ENCODE results near the gene IDH3G.

The IDH3G gene

DNA sequence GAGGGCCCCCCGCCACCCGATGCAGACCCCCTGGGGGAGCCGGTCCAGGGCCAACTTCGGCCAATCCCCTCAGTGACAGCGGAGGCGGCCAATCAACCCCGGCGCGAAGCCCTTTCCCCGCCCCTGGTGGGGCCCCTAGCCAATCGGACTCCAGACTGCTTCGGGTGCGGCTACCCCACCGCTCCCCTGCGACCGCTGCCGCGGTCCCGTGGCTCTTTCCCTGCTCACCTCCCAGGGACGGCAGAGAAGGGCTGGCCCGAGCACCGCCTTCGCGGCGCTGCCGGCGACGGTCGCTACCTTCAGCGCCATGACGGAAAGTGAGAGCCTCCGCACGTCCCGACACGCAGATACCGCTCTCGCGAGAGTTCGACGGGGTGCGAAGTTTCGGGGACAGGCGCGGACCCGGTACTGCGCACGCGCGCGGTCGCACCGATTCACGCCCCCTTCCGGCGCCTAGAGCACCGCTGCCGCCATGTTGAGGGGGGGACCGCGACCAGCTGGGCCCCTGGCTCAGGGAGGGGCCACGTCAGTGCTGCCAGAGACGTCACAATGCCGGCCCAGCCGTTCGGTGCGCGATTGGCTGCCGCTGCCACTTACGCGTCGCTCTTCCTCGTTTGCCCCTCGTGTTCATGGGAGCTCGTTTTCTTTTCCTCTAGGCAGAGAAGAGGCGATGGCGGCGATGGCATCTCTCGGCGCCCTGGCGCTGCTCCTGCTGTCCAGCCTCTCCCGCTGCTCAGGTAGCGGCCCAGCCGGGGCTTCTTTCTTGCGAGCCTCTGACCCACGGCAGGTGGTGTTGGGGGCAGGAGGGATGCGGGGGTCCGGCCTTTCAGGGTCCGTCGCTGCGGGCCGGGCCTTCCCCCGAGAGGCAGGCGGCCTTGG is at the start of gene IDH3G, which contains the start of gene SSR4:
Gene IDH3G (minus strand): TSS at position 358 of the 879 bp plus-strand sequence. CDS start 49 bp downstream, at position 309.
Gene SSR4 (plus strand): TSS at position 651 of the 879 bp plus-strand sequence. CDS start 20 bp downstream, at position 671.
- H2AFZ ChIP-seq (ENCODE audit: low read depth, low read length), result no peak within 1 kb of the TSS
- peaks cover 11% of the 10 kb centered on the region for H3K36me3 ChIP-seq (ENCODE audit: insufficient read depth, low read length)
- peak within 1 kb of the TSS; percentile 75 for H3K4me3 ChIP-seq (ENCODE audit: low read length)
- no peaks in the 10 kb centered on the region for H3K9me3 ChIP-seq (ENCODE audit: low read length)
- H3K4me1 ChIP-seq (ENCODE audit: insufficient read depth, low read length), result peaks cover 17% of the 10 kb centered on the region
- peaks cover 3% of the 10 kb centered on the region for H3K27me3 ChIP-seq (ENCODE audit: insufficient read depth, low read length)

DNA sequence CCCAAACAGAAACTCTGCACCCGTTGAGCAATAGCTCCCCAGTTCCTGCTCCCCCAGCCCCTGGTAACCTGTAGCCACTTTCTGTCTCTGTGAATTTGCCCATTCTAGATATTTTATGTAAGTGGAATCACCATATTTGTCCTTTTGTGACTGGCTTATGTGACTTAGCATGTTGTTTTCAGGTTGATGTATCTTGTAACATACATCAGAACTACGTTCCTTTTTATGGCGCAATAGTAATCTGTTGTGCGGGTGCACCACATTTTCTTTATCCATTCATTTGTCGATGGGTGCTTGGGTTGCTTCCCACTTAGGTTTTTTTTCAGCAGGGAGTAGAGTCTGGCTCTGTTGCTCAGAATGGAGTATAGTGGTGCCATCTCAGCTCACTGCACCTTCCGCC is 42.7 kb upstream of the IDH3G start:
- Histone ChIP-seq H3K27me3 (ENCODE audit: insufficient read depth, low read length) (peaks cover 2% of the 10 kb centered on the region), H3K9me3 (ENCODE audit: low read length) (no peaks in the 10 kb centered on the region), H3K4me3 (ENCODE audit: low read length) (no peak overlapping the region), H3K4me1 (ENCODE audit: insufficient read depth, low read length) (no peaks in the 10 kb centered on the region), H3K36me3 (ENCODE audit: insufficient read depth, low read length) (no peaks in the 10 kb centered on the region), H2AFZ (ENCODE audit: low read depth, low read length) (no peak overlapping the region)

DNA sequence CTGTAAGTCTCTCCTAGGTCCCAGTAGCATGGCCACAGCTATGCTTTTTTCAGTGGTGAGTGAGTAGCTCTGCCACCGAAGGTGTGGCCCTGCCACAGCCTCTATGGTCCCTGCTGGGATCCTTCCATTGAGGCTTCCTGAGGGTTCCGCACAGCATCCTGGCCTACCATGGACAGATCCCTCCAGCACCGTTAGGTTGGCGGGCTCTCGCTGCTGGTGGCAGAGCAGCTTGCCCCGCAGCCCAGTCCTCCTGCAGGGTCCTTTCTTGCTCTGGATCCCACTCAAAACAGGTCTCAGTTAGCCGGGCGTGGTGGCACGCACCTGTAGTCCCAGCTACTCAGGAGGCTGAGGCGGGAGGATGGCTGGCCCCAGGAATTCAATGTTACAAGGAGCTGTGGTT is 38.6 kb upstream of the IDH3G start:
- Histone ChIP-seq H3K9me3 (ENCODE audit: low read length) (no peaks in the 10 kb centered on the region), H3K4me3 (ENCODE audit: low read length) (no peak overlapping the region), H3K27me3 (ENCODE audit: insufficient read depth, low read length) (peaks cover 4% of the 10 kb centered on the region), H3K4me1 (ENCODE audit: insufficient read depth, low read length) (peaks cover 9% of the 10 kb centered on the region), H3K36me3 (ENCODE audit: insufficient read depth, low read length) (no peaks in the 10 kb centered on the region), H2AFZ (ENCODE audit: low read depth, low read length) (no peak overlapping the region)

DNA sequence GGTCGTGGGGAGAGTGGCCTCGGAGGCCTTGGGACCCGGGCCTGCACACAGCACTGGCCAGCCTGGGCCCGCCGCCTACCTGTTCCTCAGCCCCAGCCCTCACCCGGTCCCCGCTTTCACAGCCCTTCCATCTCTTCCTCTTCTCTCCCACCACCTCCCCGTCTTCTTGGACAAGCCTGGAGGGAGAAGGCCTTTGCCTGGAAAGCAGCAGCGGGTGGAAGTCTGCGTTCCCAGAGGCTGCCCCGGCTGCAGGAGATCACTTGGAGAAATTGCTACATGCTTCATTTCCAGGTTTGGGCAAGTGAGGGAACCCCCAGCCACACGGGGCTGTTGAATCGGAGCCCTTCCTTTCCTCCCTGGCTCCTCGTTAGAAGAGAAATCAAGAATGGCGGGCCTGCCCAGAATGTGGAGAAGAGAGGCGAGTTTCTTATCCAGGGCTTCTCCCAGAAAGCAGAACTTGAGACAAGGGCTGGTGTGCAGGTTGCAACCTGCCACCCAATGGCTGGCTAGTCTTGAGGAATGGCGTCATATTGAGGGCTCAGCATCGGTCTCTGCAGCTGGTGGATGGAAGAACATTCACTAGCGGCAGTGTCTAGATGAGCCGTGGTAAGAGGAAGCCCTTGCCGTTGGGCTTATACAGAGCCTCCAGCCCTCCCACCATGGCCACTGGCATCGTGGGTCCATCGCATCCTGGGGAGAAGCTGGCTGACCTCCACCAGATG is 37.4 kb upstream of the IDH3G start:
- Histone ChIP-seq H3K27me3 (ENCODE audit: insufficient read depth, low read length) (peaks cover 6% of the 10 kb centered on the region), H2AFZ (ENCODE audit: low read depth, low read length) (no peak overlapping the region), H3K4me1 (ENCODE audit: insufficient read depth, low read length) (peaks cover 9% of the 10 kb centered on the region), H3K9me3 (ENCODE audit: low read length) (no peaks in the 10 kb centered on the region), H3K36me3 (ENCODE audit: insufficient read depth, low read length) (no peaks in the 10 kb centered on the region), H3K4me3 (ENCODE audit: low read length) (peak overlapping the region; percentile 49)

DNA sequence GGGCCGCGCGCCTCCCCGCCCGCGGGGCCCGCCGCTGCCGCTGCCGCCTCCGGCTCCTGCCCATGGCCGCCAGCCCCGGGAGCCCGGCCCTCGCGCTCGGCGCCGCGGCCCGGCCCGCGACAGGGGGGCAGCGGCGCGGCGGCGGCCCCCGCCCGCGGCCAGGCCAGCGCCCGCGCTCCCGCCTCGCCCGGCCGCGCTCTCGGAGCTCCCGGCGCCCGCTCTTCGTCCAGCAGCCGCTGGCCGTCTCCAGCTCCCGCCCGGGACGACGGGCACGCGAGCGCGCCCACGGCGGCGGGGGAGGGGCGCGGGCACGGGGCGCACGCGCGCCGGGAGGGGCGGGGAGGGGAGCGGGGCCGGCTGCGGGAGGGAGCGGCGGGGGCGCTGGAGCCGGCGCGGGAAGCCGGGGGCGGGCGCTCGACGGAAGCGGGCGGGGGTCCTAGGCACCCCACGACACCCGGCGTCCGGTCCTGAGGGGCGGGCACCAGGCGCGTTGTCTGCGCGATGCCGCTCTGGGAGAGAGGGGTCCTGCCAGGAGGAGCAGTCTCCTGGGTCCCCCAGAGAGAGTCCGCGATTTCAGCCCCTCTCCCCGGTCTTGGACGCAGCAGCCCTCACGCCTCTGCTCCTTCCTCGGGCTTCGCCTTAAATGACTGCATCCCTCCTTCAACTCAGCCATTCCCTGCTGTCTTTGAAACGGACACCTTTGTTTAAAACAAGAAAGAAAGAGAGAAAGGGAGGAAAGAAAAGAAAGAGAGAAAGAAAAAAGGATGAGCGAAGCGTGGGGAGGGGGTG is 36.7 kb upstream of the IDH3G start:
- Histone ChIP-seq H2AFZ (ENCODE audit: low read depth, low read length) (no peak overlapping the region), H3K27me3 (ENCODE audit: insufficient read depth, low read length) (peaks cover 6% of the 10 kb centered on the region), H3K4me1 (ENCODE audit: insufficient read depth, low read length) (peaks cover 9% of the 10 kb centered on the region), H3K9me3 (ENCODE audit: low read length) (no peaks in the 10 kb centered on the region), H3K4me3 (ENCODE audit: low read length) (peak overlapping the region; percentile 54), H3K36me3 (ENCODE audit: insufficient read depth, low read length) (no peaks in the 10 kb centered on the region)

DNA sequence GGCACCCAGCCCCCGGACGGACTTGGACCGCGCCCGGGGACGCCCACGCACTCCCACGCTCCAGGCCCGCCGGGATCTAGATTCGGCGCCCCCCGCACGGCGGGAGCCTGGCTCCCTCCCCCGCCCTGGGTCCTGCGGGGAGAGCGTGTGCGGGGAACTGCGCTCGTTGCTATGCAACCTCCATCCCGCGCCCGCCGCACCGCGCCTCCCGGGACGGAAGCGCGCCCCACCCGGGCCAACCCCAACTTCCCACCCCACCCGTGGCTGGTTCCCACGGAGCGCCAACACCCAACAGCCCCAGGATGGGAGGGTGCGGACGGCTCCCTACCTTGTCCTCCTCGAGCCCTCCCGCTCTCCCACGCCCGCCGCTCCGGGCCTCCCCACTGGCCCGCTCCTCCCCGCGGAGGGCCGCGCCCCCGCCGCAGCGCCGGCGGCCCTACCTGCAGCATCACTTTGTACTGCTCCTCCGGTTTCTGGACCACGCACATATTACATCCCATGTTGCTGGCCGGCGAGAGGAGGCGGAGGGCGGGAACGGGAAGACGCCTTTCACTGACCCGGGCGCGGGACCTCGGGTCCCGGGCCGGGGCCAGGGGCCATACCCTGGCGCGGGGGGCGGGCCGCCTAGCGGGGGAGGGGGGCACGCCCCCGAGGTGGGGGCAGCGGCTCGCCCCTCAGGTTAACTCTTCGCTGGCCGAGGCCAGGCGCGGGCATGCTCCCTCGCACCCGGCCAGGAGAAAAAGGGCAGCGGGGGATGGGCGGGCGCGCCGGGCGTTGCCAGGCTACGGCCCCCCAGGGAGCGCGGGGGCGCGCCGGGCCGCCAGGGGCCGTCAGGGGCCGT is 35.8 kb upstream of the IDH3G start, which contains the start of gene PDZD4:
Gene PDZD4 (minus strand): TSS at position 746 of the 841 bp plus-strand sequence. CDS start 246 bp downstream, at position 500.
- peaks cover 11% of the 10 kb centered on the region for H3K27me3 ChIP-seq (ENCODE audit: insufficient read depth, low read length)
- peaks cover 9% of the 10 kb centered on the region for H3K4me1 ChIP-seq (ENCODE audit: insufficient read depth, low read length)
- H3K4me3 ChIP-seq (ENCODE audit: low read length), result peak within 1 kb of the TSS; percentile 54
- no peaks in the 10 kb centered on the region for H3K9me3 ChIP-seq (ENCODE audit: low read length)
- H3K36me3 ChIP-seq (ENCODE audit: insufficient read depth, low read length), result no peaks in the 10 kb centered on the region
- H2AFZ ChIP-seq (ENCODE audit: low read depth, low read length), result no peak within 1 kb of the TSS

DNA sequence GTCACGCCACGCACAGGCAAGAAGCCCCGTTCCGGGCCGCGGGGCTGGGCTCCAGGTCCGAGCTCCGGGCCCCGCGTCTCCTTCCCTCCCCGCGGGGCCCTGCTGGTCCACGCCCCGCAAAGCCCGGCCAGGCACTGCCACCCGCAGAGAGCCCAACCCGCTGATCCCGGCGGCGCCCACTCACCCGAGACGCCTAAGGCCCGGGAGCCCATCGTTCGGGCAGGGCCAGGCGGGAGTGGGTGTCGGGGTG is 35.3 kb upstream of the IDH3G start:
- Histone ChIP-seq H2AFZ (ENCODE audit: low read depth, low read length) (no peak overlapping the region), H3K36me3 (ENCODE audit: insufficient read depth, low read length) (no peaks in the 10 kb centered on the region), H3K27me3 (ENCODE audit: insufficient read depth, low read length) (peaks cover 12% of the 10 kb centered on the region), H3K4me1 (ENCODE audit: insufficient read depth, low read length) (peaks cover 9% of the 10 kb centered on the region), H3K9me3 (ENCODE audit: low read length) (no peaks in the 10 kb centered on the region), H3K4me3 (ENCODE audit: low read length) (peak overlapping the region; percentile 54)

DNA sequence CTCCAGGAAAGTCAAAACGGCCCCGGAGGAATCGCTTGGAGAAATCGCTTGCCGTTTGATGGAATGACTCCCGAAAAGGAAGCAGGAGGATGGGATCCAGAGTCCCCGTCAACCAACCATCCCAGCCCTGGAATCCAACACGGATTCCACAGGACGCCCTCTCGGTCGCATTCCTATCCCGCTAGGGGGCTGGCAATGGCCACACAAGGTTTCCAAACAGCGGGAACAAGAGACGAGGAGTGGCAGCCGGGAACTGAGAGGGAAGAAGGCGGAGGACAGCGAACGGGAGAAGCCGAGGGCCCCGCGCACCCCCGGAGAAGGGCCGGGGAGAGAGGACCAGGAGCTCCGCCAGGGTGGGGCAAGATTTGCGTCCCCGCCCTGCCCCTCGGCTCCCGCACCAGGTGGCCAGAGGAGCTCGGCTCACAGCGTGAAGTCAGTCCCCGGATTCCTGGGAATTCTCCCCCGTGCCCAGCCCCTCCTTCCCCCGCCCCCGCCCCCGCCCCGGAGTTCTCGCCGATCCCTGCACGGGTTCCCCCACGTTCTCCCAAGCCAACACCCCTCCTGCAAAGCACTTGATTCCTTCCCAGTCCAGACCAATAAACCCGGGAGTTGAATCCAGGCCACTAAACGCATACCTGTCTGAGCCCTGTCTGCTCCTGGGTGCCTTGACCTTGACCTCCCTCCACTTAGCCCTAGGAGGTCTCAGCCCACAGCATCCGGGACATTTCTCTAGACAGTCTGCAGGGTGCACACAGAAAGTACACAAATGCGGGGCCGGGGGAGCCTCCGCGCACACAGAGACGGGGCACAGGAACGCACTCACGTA is 34.8 kb upstream of the IDH3G start:
- Histone ChIP-seq H3K4me1 (ENCODE audit: insufficient read depth, low read length) (peaks cover 9% of the 10 kb centered on the region), H2AFZ (ENCODE audit: low read depth, low read length) (no peak overlapping the region), H3K4me3 (ENCODE audit: low read length) (peak overlapping the region; percentile 54), H3K9me3 (ENCODE audit: low read length) (no peaks in the 10 kb centered on the region), H3K36me3 (ENCODE audit: insufficient read depth, low read length) (no peaks in the 10 kb centered on the region), H3K27me3 (ENCODE audit: insufficient read depth, low read length) (peaks cover 12% of the 10 kb centered on the region)

DNA sequence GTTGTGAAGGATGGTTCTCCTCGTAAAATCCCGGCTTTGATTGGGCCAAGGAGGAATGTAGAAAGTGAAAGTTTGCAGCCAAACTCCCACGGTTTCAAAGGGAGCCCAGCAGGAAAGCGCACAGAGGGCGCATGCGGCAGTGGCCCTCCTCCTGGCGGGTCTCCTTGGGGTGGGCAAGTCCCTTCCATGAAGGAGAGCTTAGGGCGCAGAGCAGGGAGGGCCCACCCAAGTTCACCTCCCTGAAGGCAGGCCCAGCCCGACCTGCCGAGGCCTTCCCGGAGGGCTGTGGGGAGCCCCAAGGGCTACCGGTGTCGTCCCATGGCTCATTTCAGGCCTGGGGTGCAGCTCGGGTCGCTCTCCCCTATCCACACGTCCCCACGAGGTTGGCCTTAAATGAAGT is 34.1 kb upstream of the IDH3G start:
- Histone ChIP-seq H3K36me3 (ENCODE audit: insufficient read depth, low read length) (no peaks in the 10 kb centered on the region), H2AFZ (ENCODE audit: low read depth, low read length) (no peak overlapping the region), H3K4me1 (ENCODE audit: insufficient read depth, low read length) (peaks cover 9% of the 10 kb centered on the region), H3K27me3 (ENCODE audit: insufficient read depth, low read length) (peaks cover 12% of the 10 kb centered on the region), H3K4me3 (ENCODE audit: low read length) (peak overlapping the region; percentile 54), H3K9me3 (ENCODE audit: low read length) (no peaks in the 10 kb centered on the region)

DNA sequence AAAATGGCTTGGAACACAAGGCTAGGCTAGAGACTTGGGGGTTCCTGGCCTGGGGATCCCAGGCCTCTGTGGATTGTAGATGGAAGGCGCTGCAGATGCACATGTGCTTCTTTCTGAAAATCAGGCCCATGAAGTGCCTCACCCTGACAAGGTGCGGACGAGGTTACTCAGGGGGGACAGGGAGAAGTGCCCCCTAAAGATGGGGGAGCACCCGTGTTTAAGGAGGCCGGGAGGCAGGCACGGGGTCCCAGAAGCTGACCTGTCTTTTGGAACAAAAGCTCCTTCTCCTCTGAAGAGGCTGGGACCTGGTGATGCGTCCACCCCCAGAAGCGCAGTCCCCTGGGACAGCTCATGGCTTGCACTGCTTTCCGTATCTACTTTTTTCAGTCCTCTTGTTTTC is 33.7 kb upstream of the IDH3G start:
- peaks cover 9% of the 10 kb centered on the region for H3K4me1 ChIP-seq (ENCODE audit: insufficient read depth, low read length)
- no peak overlapping the region for H3K4me3 ChIP-seq (ENCODE audit: low read length)
- no peaks in the 10 kb centered on the region for H3K36me3 ChIP-seq (ENCODE audit: insufficient read depth, low read length)
- H2AFZ ChIP-seq (ENCODE audit: low read depth, low read length), result no peak overlapping the region
- H3K27me3 ChIP-seq (ENCODE audit: insufficient read depth, low read length), result peaks cover 12% of the 10 kb centered on the region
- H3K9me3 ChIP-seq (ENCODE audit: low read length), result no peaks in the 10 kb centered on the region

DNA sequence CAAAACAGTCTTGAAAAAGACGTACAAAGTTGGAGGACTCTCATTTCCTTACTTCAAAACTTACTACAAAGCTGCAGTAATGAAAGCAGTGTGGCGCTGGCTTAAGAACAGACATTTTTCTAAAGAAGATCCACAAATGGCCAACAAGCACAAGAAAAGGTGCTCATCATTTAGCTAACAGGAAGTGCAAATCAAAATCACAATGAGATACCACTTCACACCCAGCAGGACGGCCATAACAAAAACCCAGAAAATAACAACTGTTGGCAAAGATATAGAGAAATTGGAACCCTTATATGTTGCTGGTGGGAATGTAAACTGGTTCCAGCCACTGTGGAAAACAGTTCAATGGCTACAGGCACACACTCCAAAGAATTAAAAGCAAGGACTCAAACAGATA is 32.8 kb upstream of the IDH3G start:
- peaks cover 15% of the 10 kb centered on the region for H3K27me3 ChIP-seq (ENCODE audit: insufficient read depth, low read length)
- H3K9me3 ChIP-seq (ENCODE audit: low read length), result no peaks in the 10 kb centered on the region
- no peak overlapping the region for H3K4me3 ChIP-seq (ENCODE audit: low read length)
- no peaks in the 10 kb centered on the region for H3K36me3 ChIP-seq (ENCODE audit: insufficient read depth, low read length)
- H3K4me1 ChIP-seq (ENCODE audit: insufficient read depth, low read length), result peaks cover 9% of the 10 kb centered on the region
- no peak overlapping the region for H2AFZ ChIP-seq (ENCODE audit: low read depth, low read length)

DNA sequence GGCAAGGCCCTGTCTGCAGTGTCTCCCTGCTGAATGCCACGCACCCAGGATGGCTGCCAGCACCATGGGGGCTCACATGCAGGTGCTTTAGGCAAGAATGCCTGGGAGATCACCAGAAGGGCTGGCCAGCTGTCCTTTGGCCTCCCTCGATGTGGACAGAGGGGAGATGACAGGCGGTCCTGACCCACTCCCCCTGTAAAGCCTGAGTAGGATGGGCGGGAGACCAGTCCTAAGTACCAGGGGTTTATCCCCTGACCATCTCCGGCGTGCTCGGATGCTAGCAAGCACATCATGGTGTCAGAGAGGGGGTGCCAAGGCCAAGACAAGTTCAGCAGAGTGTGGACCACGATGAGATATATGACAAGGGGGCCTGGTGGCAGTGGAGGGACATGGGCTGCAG is 30.9 kb upstream of the IDH3G start:
- Histone ChIP-seq H3K27me3 (ENCODE audit: insufficient read depth, low read length) (peaks cover 15% of the 10 kb centered on the region), H3K9me3 (ENCODE audit: low read length) (no peaks in the 10 kb centered on the region), H2AFZ (ENCODE audit: low read depth, low read length) (no peak overlapping the region), H3K36me3 (ENCODE audit: insufficient read depth, low read length) (no peaks in the 10 kb centered on the region), H3K4me1 (ENCODE audit: insufficient read depth, low read length) (peaks cover 3% of the 10 kb centered on the region), H3K4me3 (ENCODE audit: low read length) (no peak overlapping the region)
